GM20000 (cell line): Measurements from ENCODE around the gene PI16.
"Not testable (repeated sequence)": the region's sequence is repeated elsewhere in the genome, so short reads cannot be mapped to it uniquely, and the experiment has no call there.

Source experiments
- DNase-seq: peaks from one replicate; pipeline ENCODE4 v3.0.0; 2012; ENCODE audit warnings: low spot score
- CTCF ChIP-seq: IDR thresholded peaks from 2 replicates; pipeline ENCODE4 v1.5.1; 2012; ENCODE audit warnings: mild to moderate bottlenecking, control low read depth; ENCODE audit errors: extremely low read depth, missing control alignments

The PI16 gene

DNA sequence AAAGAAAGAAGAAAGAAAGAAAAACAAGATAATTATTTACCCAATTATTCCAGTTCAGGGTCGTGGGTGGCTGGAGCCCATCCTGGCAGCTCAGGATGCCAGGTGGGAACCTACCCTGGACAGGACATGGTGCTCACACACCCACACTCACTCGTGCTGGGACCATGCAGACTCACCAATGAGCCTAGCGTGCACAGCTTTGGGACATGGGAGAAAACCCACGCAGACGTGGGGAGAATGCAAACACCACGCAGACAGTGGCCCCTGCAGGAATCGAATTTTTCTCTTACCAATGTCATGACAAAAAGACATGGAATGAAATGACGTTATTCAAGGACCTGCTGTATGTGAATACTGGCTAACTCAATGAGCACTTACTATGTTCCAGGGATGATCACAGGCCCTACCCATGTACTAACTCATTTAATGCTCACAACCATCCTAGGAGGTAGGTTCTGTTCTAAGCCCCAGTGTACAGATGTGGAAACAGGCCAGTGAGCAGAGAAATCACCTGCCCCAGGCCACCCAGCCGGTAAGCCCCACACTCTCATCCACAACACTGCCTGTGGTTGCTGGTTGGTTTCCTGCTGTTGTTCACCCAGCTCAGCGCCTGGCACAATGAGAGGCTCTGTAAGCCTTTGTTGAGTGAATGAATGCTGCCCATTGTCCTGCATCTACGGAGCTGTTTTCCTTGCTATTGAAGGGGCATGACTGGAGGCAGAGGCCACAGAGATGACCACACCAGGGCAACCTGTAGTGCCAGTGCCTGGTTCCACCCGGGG, 6.8 kb upstream of the PI16 start:
- no peak for TF ChIP-seq CTCF
- no peak for DNase-seq

- not testable (repeated sequence) for DNase-seq
Observed at GRCh38 chr6:36949076-36949475, 5.5 kb upstream of the PI16 start.

DNA sequence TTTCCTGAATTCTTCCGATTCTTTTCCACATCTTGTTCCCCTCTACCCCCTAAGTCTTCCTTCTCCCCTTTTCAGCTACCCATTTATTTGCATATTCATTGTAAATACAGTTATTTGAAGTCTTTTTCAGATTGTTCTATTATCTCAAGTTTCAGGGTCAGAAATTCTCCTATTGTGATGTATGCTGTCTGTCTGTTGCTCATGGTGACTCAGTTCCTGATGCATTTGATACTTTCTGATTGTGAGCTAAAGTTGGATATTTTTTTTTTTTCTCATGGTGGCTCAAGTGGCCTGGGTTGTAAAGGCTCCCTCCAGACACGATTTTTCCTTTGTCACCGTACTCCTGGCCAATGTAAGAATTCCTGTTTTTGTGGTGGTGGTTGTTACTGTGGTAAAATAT, 4.9 kb upstream of the PI16 start:
- TF ChIP-seq CTCF, result no peak
- no peak for DNase-seq

DNA sequence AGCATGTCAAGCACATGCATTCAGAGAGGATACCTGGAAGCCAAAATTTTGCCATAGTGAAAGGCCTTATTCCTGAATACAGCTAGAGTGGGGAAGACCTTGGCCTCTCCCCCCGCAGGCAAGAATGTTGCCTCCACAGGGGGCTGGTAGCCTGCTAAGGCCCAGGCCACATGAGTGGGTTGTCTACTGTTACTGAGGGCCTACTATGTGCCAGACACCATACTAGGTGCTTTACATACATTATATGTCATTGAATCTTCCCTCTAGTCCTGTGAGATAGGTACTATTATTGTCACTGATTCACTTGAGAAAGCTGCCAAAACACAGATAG, 642 bp upstream of the PI16 start:
- no peak for TF ChIP-seq CTCF
- no peak for DNase-seq

DNA sequence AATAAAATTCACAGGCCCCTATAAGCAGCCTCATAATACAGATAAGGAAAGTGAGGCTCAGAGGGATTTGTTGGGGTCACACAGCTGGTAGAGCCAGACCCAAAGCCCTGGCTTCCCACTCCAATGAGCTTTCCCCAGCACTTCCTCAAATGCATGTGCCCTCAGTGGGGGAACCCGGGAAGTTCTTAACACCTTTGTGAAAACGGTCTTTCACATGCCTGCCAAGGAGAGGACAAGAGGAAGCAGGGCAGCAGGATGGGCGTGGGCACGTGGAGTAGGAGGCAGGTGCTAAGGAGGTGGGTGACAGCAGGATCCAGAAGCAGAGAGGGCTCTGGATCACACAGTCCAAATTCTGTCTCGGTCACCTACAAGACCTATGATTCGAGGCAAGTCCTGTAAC, 598 bp downstream of the PI16 start:
- TF ChIP-seq CTCF, result no peak
- no peak for DNase-seq

DNA sequence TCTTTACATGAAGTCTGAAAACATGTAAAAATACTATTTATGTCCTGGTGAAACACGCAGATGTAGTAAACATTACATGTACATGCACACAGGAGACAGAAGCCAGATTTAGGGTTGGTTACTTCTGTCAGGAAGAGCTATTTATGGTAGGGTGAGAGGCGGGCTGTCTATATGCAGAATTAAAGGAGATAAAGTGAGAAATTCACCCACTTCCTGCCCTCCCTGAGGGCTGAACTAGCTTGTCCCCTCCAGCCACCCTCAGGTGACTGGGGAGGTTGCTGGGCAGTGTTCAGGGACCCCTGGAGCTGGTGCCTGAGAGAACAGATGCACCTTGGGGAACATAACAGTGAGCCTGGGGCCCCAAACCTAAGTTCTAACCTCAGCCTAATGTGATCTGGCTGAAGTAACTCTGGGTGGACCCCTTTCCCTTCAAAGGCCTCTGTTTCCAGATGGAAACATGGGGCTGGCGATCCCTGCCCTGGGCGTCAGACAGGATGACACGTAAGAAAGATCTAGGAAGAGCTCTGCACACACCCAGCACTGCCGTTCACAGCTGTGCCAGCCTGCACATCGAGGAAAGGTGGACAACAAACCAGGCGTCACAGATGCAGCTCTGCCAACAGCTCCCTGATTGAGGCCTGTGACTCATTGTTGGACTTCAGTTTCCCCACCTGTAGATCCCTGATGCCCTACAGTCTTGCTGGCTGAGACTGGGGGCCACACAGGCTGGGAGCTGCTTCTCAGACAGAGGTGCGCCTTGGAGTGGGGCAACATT, 1.3 kb downstream of the PI16 start:
- DNase-seq, result no peak
- TF ChIP-seq CTCF, result no peak

GRCh38 chr6:36956446-36956820, 1.9 kb downstream of the PI16 start:
- DNase-seq, result no peak

More at GRCh38 chr6:36956446-36956820, 1.9 kb downstream of the PI16 start:
- no peak for TF ChIP-seq CTCF
